ENCODE measurements around the gene CPLX3.
"Not testable (repeated sequence)": the region's sequence is repeated elsewhere in the genome, so short reads cannot be mapped to it uniquely, and the experiment has no call there.

CPLX3 gene, protein sequence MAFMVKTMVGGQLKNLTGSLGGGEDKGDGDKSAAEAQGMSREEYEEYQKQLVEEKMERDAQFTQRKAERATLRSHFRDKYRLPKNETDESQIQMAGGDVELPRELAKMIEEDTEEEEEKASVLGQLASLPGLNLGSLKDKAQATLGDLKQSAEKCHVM

DNA sequence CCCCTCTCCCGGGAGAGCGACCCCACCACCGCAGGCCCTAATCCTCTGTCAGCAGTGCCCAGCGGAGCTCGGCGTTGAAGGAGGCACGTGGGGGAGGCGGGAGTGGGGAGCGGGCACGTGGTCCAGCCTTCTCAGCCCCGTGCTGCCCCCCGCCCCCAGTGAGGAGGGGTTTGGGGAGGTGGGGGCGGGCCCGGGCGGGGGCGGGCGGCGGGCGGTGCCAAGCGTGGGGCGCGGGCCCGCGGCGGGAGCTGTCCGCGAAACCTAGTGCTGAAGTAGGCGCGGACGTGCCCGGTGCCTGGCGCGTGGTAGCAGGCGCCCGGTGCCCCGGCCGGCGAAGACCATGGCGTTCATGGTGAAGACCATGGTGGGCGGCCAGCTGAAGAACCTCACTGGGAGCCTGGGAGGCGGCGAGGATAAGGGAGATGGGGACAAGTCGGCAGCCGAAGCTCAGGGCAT lies at the start of gene CPLX3:
Gene CPLX3 (plus strand): TSS at position 264 of the 456 bp plus-strand sequence. CDS start 77 bp downstream, at position 341.
- in situ Hi-C loops (cut with MboI; ENCODE audit: low sequenced_read_pairs), result no loop called here

DNA sequence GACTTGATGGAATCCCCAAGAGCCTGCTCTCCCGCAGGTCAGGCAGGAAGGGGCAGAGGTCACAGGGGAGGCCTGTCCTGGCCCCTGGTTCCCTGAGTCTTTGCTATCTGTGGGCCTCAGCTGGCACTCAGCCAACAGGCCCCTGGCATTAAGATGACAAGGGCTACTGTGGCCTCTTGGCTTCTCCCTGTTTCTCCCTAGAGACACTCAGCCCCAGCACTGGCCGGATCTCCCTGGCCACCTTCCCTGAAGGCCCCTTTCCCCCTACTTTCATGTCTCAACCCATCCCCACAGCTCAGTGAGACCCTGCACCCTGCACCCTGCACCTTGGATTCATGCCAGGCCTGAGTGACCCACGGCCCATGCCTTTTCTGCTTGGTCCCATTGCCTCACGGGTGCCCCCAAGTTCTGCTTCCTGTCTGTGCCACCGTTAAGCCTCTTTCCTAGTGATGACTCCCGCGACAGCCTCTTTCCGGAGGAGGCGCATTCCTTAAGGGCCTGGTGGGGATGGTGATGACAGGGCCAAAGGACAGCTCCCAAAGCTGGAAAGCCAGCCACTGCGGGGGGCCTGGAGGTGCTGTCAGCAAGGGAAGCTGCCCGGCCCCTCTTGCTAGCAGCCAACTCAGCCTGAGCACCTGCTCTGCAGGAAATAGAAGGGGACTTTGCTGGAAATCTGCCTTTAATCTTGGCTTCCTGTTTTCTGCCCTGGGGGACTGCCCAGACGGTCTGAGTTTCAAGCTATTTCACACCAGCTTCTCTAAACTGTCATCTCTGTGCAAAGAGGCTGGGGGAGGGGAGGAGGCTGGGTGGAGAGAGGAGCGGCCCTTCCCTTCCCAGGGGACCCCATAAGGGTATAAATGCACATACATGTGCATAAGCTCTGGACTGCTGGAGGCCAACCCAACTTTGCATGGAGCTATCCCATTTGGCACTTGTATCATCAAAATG lies 49.3 kb upstream of the CPLX3 start:
- in situ Hi-C loops (cut with MboI; ENCODE audit: low sequenced_read_pairs), result loop anchor here (10.0 kb wide), 1 partner anchor 402 kb away; no protein-coding TSS in a partner anchor

DNA sequence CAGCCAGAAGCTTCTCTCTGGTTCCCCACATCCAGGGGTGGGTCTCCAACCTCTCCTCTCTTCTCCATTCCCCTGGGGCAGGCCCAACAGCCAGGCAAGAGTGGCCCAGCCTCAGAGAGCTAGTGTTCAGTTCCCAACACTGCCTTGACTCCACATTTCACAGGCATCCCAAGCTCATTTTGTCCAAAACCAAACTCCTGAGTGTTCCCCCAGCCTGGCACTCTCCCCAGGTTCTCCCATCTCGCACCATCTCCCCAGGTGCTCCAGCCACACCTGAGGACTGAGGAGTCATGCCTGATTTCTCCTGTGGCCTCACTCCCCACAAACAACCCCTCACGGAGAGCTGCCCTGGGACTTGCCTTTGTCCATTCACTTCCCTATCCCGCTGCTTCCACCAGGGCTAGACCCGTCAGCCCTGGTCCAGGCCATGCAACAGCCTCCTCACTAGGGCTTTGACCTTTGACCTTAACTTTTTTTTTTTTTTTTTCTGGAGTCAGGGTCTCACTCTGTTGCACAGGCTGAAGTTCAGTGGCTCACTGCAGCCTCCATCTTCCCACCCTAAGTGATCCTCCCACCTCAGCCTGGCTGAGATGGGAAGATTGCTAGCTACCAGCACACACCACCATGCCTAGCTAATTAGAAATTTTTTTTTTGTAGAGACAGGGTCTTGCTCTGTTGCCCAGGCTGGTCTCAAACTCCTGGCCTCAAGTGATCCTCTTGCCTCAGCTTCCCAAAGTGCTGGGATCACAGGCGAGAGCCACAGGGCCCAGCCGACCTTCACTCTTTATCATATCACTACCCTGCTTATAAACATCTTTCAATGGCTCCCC lies 48.4 kb upstream of the CPLX3 start:
- in situ Hi-C loops (cut with MboI; ENCODE audit: low sequenced_read_pairs), result loop anchor here (10.0 kb wide), 1 partner anchor 403 kb away; no protein-coding TSS in a partner anchor

DNA sequence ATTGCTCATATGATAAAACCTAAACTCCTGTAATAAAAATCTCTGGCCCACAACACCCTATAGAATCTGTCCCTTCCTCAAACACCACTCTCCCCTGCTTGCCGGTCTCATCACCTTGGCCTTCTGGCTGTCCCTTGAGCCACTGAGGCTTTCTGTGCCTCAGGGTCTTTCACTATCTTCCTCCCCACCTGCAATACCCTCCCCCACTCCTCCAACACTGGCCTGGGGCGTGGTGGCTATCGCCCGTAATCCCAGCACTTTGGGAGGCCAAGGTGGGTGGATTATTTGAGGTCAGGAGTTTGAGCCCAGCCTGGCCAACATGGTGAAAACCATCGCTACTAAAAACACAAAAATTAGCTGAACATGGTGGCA lies 47.8 kb upstream of the CPLX3 start:
- in situ Hi-C loops (cut with MboI; ENCODE audit: low sequenced_read_pairs), result loop anchor here (10.0 kb wide), 1 partner anchor 404 kb away; no protein-coding TSS in a partner anchor

DNA sequence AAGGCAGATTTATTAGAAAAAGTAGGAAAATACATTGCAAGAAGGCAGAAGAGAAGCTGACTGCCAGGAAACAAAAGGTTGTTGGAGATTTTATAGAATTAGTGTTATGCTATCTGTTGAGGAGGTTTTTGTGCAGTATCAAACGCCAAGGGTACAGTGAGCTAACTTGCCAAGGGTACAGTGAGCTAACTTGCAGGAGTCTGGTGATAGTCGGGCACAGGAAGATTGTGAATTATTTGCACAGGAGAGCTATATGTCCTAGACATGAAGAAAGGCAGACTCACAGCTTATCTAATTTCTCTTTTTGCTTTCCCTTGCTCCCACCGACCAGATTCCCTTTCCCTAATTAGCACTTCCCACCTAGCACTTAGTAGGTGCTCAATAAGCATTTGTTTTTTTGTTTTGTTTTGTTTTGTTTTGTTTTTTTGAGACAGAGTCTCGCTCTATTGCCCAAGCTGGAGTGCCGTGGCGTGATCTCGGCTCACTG lies 47.2 kb upstream of the CPLX3 start:
- in situ Hi-C loops (cut with MboI; ENCODE audit: low sequenced_read_pairs), result loop anchor here (10.0 kb wide), 1 partner anchor 404 kb away; no protein-coding TSS in a partner anchor

DNA sequence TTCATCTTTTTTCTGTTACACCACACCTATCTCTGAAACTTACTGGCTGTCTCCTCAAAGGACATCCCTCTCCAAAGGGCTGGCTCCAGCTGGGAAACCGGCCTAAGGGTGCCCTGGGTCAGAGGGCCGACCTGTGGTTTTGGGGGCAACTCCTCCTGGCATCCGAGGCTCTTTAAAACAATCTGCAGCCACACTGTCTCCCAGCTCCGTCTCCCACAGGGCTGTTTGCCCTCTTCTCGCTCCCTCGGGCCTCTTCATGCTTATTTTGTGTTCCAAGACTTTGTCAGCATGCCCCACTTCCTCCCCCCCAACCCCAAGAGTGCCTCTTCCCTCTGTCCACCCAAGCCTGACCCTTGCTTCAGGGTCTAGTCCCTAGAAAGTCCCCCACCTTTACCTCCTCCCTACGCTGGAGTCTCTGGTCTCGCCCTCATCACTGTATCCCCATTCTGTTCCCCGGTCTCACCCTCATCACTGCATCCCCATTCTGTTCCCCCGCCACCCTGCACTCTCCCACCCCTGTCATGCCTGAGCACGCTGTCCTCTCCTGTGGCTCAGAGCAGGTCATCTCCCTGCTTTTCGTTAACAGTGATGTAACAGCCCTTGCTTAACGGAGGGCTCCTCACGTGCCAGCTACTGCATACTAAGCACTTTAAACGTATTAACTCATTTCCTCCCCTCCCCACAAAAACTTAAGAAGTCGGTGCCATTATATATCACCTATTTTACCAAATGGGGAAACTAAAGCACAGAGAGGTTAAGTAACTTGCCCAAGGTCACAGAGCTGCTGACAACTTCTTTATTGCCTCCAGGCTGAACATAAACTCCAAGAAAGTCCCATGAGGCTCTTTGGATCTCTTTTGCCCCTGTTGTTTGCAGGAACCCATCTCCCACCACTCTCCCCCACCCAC lies 45.6 kb upstream of the CPLX3 start:
- in situ Hi-C loops (cut with MboI; ENCODE audit: low sequenced_read_pairs), result no loop called here

DNA sequence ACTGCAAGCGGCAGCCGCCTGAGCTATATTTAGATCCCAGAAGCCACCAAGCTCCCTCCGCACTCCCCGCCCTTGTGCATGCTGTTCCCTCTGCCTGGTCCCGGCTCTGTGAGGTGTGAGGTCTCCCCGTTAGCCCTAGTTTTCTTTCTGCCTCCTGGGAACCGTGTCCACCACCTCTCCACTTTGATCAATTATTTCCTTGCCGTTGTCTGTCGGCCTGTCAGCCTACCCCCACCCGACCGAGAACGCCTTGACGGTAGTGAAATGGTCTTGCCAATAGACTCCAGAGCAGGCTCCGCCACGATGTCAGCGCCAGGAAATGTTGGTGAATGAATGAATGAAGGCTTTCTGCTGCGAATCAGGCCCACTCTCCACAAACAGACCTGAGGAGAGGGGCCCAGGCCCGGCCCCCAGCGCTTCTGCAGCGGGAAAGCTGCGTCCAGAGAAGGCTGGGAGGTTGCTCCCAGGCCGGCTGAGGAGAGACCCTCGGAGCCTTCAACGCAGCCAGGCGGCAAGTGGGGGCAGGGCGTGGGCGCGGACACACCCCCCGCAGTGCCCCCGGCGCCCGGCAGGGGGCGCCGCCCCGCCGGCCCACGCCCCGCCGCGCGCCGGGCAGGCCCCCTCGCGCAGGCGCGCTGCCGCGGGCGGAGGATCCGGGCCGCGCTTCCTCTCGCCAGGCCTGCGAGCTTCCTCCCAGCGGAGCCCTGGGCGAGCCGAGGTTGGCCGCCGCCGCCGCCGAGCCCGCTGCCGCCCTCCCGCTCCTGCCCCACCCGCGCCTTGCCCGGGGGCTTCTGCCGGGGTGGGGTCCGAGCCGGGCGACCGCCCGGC lies 44.8 kb upstream of the CPLX3 start, which contains the start of gene CSK:
Gene CSK (plus strand): TSS at position 650 of the 828 bp plus-strand sequence. CDS start 16,218 bp downstream, outside the sequence.
- in situ Hi-C loops (cut with MboI; ENCODE audit: low sequenced_read_pairs), result no loop called here

DNA sequence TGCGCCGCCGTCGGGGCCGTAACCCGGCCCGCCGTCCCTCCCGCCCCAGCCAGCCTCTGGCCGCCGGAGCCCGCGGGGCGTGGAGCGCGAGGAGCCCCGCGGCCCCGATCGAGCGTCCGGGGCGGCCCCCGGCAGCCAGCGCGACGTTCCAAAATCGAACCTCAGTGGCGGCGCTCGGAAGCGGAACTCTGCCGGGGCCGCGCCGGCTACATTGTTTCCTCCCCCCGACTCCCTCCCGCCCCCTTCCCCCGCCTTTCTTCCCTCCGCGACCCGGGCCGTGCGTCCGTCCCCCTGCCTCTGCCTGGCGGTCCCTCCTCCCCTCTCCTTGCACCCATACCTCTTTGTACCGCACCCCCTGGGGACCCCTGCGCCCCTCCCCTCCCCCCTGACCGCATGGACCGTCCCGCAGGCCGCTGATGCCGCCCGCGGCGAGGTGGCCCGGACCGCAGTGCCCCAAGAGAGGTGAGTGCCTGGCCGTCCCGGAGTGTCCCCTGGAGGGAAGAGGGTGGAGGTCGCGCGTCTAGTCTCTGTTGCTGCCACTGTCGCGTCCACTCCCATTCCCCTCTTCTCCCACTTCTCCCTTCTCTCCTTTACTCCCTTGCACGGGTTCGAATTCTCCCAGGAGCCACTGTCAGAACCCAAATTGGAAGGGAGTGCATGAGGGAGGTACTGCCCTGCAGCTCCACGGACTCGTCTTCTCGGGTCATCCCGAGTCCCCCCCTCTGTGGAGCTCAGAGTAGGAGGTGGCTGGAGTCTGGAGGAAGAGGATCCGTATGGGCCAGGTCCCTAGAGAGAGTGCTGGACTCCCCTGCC lies 44.0 kb upstream of the CPLX3 start:
- in situ Hi-C loops (cut with MboI; ENCODE audit: low sequenced_read_pairs), result no loop called here

DNA sequence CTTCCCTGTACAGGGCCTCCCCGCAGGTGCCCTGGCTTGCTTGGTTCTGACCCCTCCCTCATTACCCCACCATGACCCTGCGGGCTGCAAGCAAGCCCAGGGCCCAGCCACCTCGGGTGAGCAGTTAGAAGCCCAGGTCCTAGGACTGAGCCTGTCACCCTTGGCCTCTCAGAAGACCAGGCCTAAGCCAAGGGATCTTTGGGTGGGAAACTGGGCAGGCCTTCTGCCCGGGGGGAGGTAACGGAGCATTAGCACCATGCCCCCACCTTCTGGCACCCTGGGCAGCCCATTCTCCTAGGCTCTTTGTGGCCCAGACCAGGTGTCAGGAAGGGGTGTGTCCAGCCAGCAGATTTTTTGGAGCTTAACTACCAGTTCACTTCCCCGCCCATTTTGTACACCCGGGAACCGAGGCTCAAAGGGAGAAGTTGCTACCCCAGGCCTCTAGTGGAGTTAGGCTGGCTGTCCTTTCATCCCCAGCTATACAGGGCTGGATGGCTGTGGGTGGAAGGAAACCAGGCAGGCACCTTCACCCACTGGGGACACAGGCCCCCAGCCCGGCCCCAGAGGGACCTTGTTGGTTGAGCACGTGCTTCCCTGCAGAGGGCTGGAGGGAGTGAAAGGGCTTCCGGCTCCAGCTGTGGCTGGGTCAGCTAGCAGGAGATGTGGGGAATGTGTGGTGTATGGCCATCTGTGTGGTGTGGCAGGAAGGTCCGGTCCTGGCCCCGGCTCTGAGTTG lies 43.2 kb upstream of the CPLX3 start:
- in situ Hi-C loops (cut with MboI; ENCODE audit: low sequenced_read_pairs), result no loop called here

DNA sequence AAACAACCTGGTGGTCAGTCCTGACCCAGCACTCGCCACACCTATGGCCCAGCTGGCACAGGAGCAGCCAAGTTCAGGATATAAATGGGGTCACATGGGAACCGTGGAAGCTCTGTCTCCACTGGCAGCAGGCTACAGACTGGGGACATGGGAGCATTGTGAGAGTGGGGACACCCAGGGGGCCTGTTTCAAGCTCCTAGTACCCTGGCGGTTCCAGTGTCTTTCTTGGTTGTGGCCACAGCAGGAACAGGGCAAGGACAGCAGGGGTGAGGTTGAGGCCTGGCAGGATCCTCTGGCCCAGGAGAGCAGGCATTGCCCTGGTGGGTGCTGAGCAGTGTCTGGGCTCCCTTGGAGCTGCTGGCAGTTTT lies 42.6 kb upstream of the CPLX3 start:
- in situ Hi-C loops (cut with MboI; ENCODE audit: low sequenced_read_pairs), result no loop called here

DNA sequence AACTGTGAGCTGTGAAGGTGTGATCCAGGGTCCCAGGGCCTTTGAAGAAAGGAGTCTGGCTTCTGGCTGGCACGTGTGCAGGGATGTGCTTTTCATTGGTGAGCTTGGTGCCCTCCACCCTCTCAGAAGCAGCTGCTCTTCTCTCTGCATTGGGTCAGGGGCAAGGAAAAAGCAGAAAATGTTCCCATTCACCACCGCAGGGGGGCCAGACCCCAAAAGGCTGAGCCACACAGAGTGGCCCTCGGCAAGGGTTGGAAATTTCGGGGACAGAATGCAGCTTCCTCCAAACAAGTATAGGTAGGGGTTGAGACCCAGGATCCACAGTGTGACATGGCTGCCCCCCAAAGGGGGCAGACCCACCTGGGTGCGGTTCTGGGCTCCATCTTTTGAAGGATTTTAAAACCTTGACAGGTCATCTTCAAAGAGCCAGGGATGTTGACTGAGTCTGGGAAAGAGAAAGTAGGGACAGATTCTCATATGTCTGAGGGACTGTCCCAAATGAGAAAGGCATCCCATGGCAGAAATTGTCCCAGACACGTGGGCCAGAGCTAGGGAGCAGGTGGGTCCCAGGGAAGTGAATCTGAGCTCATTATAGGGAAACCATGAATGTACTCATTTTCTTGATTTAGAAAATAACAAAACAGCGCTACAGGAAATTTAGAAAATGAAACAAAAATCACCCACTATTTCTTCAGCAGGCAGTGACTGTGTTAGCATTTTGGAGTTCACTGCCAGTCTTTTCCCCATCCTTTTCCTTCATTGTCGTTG lies 41.8 kb upstream of the CPLX3 start:
- in situ Hi-C loops (cut with MboI; ENCODE audit: low sequenced_read_pairs), result no loop called here

DNA sequence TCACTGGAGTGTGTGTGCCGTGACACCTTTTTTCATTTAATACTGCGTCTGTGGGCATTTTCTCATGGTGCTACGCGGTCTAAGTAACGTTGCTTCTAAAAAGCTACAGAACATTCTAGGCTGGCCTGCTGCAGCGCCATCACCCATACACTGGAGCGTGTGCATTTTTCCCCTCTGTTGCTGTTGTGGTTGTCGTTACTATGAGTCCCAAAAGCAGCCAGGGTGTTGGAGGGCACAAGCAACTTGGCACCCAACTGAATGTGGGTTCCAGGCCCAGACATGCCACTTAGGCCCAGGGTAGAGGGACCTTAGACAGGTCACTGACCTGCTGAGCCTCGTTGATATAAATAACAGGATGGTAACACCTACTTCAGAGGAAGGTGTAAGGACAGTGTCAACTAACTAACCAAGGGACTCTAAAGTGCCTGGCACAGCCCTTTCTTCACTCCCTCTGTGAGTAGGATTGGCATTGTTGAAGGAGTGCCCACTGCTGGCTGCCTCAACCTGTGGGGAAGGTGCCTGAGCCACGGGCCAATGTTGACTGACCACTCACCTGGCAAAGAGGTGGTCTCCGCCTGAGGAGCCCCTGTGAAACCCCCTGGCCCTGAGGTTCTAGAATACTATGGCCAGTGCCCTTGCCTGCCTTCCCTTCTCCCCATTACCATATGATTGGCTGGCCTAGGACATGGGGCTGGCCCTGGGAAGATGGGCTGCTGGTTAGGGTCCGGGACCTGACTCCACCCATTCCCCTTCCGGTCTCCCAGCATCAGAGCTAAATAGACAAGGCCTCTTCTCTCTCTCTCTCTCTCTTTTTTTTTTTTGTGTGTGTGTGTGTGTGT lies 41.0 kb upstream of the CPLX3 start:
- in situ Hi-C loops (cut with MboI; ENCODE audit: low sequenced_read_pairs), result no loop called here

DNA sequence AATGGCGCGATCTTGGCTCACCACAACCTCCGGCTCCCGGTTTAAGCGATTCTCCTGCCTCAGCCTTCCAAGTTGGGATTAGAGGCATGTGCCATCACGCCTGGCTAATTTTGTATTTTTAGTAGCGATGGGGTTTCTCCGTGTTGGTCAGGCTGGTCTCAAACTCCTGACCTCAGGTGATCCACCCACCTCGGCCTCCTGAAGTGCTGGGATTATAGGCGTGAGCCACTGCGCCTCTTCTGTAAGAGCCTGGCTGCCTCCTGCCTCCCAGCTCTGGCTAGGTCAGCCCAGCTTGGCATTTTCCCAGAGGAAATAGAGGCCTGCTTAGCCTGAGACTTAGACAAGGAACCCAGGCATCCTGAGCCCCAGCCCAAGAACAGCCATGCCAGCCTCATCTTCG lies 40.3 kb upstream of the CPLX3 start:
- in situ Hi-C loops (cut with MboI; ENCODE audit: low sequenced_read_pairs), result not testable (repeated sequence)

DNA sequence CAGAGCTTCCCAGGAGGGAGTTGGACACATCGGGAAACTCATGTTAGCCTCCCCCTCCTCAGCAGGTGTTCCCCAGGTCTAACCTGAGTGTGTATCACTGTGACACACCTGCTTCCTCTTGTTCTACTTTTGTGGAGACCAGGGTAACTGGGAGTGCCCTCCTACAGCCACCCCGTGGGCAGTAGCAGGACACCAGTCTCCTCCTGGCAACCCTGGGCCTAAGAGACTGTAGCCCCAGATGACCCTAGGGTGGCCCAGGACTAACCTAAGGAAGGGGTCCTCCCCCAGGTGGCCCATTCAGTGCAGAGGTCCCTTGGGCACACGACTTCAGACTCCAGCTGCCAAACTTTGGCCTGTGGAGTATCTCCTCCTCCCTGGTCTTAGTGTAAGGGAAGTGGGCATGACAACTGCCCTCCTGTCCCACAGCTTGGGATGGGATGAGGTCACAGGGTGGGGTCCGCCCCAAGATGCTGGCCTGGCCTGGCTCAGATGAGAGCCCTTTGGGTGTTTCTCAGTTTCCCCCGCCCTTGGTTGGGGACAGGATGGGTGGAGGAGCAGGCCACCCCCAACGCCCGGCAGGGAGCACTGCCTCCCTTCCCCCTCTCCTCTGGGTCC lies 39.8 kb upstream of the CPLX3 start:
- in situ Hi-C loops (cut with MboI; ENCODE audit: low sequenced_read_pairs), result no loop called here
